Activated naive CD4-positive, alpha-beta T cell treated with anti-CD3 and anti-CD28 coated beads for 36 hours (primary cell): ENCODE results near the gene DDX53. TPM values are rescaled to one million over a fixed set of nuclear protein-coding genes. Genes with fewer than 3 reads are reported as not detected.
A peak's percentile ranks its signal among the peaks of the same experiment; 100 is the strongest.

Experiments used
- CTCF ChIA-PET: fragments of 350-600 bp; sonication (Branson Sonifier 250); formaldehyde crosslinking; loops from one replicate; lab custom pipeline; 2021; ENCODE audit warnings: antibody characterized with exemption; lab: Charles Lee
- DNase-seq: peaks from one replicate; pipeline ENCODE4 v3.0.0-alpha.2; 2020
- H3K27ac Mint-ChIP-seq: one replicate; pipeline ENCODE4 v1.8.0; 2021; ENCODE audit warnings: mild to moderate bottlenecking, mixed read lengths
- H3K27me3 Mint-ChIP-seq: one replicate; pipeline ENCODE4 v1.8.0; 2021; ENCODE audit warnings: low read depth, mixed read lengths
- H3K36me3 Mint-ChIP-seq: one replicate; pipeline ENCODE4 v1.8.0; 2021; ENCODE audit warnings: low read depth, mixed read lengths
- H3K4me1 Mint-ChIP-seq: one replicate; pipeline ENCODE4 v1.8.0; 2021; ENCODE audit warnings: low read depth, mixed read lengths
- H3K4me3 Mint-ChIP-seq: one replicate; pipeline ENCODE4 v1.8.0; 2021; ENCODE audit warnings: mild to moderate bottlenecking, moderate library complexity, mixed read lengths
- H3K9me3 Mint-ChIP-seq: one replicate; pipeline ENCODE4 v1.8.0; 2021; ENCODE audit warnings: mixed read lengths
- intact Hi-C: fragments of 100-400 bp; cut with micrococcal nuclease; formaldehyde crosslinking; loops from one replicate; pipeline ENCODE4 v1.15.1; 2023
- total RNA-seq, 2 experiments: library from RNA; stranded (reverse); gene quantifications; one replicate each; pipeline ENCODE4 v1.2.3, GENCODE V29; 2021

The DDX53 gene
- total RNA-seq, 2 experiments from 2014 or later: not detected

DNA sequence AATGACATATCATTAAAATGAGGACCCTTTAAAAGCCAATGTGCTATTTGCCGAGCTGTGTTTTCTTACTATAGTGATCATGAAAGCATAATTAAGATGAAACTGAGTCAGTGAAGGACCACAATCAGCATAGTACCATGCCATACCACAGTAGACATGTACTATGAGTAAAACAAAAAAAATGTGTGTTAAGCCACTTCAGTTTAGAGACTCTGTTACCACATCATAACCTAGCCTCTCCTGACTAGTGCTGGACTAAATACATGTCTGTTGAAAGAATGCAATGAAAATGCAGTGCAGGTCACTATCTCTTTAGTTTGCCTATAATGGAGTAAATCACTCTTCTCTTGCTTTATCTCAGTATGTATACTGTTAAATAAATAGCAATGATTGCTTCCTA, 12.3 kb upstream of the DDX53 start:
- H3K9me3 Mint-ChIP-seq: no peaks in the 10 kb centered on the region
- H3K27ac Mint-ChIP-seq: no peak overlapping the region
- H3K36me3 Mint-ChIP-seq: no peaks in the 10 kb centered on the region
- intact Hi-C loops: no loop called here
- CTCF ChIA-PET: no interaction called here
- H3K27me3 Mint-ChIP-seq: peaks cover 2% of the 10 kb centered on the region
- no peak for DNase-seq
- H3K4me1 Mint-ChIP-seq: no peaks in the 10 kb centered on the region
- H3K4me3 Mint-ChIP-seq: no peak overlapping the region

DNA sequence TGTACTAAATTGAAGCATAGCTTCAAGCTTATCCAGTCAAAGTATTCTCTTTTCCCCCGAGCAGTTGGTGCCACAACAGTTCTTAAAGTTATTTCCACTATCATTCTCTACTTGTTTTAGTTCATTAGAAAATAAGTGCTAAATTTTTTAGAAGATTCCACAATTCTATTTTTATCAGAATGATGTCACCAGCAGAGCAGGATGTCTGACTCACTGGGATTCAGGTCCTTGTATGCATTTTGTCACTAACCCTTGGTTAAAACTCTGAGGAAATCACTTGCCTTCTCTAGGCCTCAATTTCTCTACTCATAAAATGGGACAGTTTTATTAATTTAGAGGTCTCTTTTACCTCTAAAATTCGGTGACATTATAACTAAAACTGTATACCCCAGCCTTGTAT, 3.4 kb downstream of the DDX53 start:
- Mint-ChIP-seq H3K4me1 (no peaks in the 10 kb centered on the region), H3K36me3 (no peaks in the 10 kb centered on the region), H3K27ac (no peak overlapping the region), H3K27me3 (no peaks in the 10 kb centered on the region), H3K9me3 (no peaks in the 10 kb centered on the region), H3K4me3 (no peak overlapping the region)
- DNase-seq: no peak
- CTCF ChIA-PET: no interaction called here
- intact Hi-C loops: no loop called here

- H3K9me3 Mint-ChIP-seq: no peaks in the 10 kb centered on the region
- DNase-seq: no peak
- no peak overlapping the region for H3K4me3 Mint-ChIP-seq
- peaks cover 10% of the 10 kb centered on the region for H3K4me1 Mint-ChIP-seq
- intact Hi-C loops: loop anchor here (1.0 kb wide), 1 partner anchor 608 kb away; no protein-coding TSS in a partner anchor
- H3K27me3 Mint-ChIP-seq: no peaks in the 10 kb centered on the region
- no peak overlapping the region for H3K27ac Mint-ChIP-seq
- CTCF ChIA-PET: no interaction called here
- no peaks in the 10 kb centered on the region for H3K36me3 Mint-ChIP-seq
Observed at GRCh38 chrX:23008431-23009099, 8.8 kb downstream of the DDX53 start.

DNA sequence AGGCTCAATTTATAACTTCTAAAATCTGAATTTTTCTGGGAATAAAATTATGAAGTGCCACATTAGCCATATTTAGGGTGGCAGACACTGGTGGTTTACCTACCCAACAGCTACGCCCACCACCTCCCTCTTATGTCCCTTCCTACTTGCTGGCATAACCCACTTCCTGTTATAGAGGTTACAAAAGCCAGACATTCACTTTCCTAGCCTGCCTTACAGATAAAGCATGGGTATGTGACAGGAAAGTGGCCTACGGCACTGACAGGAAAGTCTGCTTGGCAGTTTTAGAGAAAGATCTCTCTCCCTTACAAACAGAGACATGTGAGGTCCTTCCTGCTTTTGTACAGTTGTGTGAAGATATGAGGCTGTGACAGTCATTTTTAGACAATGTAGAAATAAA, 12.4 kb downstream of the DDX53 start:
- Mint-ChIP-seq H3K27ac (no peak overlapping the region), H3K9me3 (no peaks in the 10 kb centered on the region), H3K4me1 (peaks cover 10% of the 10 kb centered on the region), H3K27me3 (no peaks in the 10 kb centered on the region), H3K4me3 (no peak overlapping the region), H3K36me3 (no peaks in the 10 kb centered on the region)
- intact Hi-C loops: loop anchor here (5.0 to 10.0 kb wide), 2 partner anchors 540 to 1177 kb away; partner anchors contain the start of gene MBTPS2
- peak; percentile 9 for DNase-seq
- CTCF ChIA-PET: no interaction called here

DNA sequence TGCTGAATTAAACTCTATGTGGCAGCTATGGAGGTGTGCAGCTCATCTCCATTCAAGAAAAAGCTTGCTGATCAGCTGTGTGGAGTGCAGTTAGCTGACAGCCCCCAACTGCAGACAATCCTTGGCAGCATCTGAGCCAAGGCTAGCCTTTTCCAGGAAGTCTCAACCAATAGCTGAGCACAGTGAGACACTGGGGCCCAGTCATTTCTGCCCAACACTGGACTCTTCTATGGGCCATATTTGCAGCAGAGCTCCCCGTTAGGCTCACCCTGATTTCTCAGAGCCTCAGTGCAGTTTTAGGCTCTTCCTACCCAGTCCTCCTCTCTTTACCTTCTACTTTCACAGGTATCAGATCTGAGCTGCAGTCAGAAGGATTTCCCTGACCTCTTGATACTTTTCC, 12.9 kb downstream of the DDX53 start:
- Mint-ChIP-seq H3K27ac (no peak overlapping the region), H3K9me3 (no peaks in the 10 kb centered on the region), H3K4me1 (peaks cover 10% of the 10 kb centered on the region), H3K4me3 (no peak overlapping the region), H3K36me3 (no peaks in the 10 kb centered on the region), H3K27me3 (no peaks in the 10 kb centered on the region)
- CTCF ChIA-PET: no interaction called here
- intact Hi-C loops: loop anchor here (5.0 to 10.0 kb wide), 2 partner anchors 540 to 1178 kb away; partner anchors contain the start of gene MBTPS2
- no peak for DNase-seq

- CTCF ChIA-PET: no interaction called here
- Mint-ChIP-seq H3K4me3 (no peak overlapping the region), H3K36me3 (no peaks in the 10 kb centered on the region), H3K9me3 (no peaks in the 10 kb centered on the region), H3K27ac (no peak overlapping the region), H3K27me3 (no peaks in the 10 kb centered on the region), H3K4me1 (peaks cover 10% of the 10 kb centered on the region)
- intact Hi-C loops: loop anchor here (5.0 to 10.0 kb wide), 2 partner anchors 539 to 1179 kb away; partner anchors contain the start of gene MBTPS2
- DNase-seq: no peak
Observed at GRCh38 chrX:23013366-23013765, 13.6 kb downstream of the DDX53 start.

- Mint-ChIP-seq H3K4me1 (no peaks in the 10 kb centered on the region), H3K36me3 (no peaks in the 10 kb centered on the region), H3K27me3 (no peaks in the 10 kb centered on the region), H3K27ac (no peak overlapping the region), H3K9me3 (no peaks in the 10 kb centered on the region), H3K4me3 (no peak overlapping the region)
- CTCF ChIA-PET: no interaction called here
- no peak for DNase-seq
- intact Hi-C loops: no loop called here
Observed at GRCh38 chrX:23031600-23031999, 31.8 kb downstream of the DDX53 start.

DNA sequence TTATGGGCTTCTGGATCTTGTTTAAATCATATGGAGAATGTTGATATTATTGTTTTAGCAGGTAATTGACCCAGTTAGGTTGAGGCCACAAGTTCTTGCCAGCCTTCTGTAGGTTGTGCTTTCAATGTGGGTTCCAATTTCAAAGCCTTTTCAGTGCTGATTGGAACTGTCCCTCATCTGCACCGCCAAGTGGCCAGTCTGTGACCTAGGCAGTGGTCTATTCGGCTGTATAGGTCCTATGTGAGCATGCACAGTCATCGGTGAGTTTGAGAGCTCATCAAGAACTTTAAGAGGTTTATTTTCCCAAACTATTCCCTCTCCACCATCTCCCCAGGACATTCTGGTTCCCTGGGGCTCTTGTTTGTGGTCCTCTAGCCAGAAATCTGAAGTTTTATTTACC, 35.7 kb downstream of the DDX53 start:
- intact Hi-C loops: no loop called here
- CTCF ChIA-PET: no interaction called here
- no peak overlapping the region for H3K27ac Mint-ChIP-seq
- no peaks in the 10 kb centered on the region for H3K36me3 Mint-ChIP-seq
- no peaks in the 10 kb centered on the region for H3K27me3 Mint-ChIP-seq
- no peak for DNase-seq
- no peak overlapping the region for H3K4me3 Mint-ChIP-seq
- H3K4me1 Mint-ChIP-seq: no peaks in the 10 kb centered on the region
- no peaks in the 10 kb centered on the region for H3K9me3 Mint-ChIP-seq

GRCh38 chrX:23046443-23046842, 46.7 kb downstream of the DDX53 start:
- Mint-ChIP-seq H3K36me3 (no peaks in the 10 kb centered on the region), H3K9me3 (no peaks in the 10 kb centered on the region), H3K27me3 (no peaks in the 10 kb centered on the region), H3K4me1 (no peaks in the 10 kb centered on the region), H3K4me3 (no peak overlapping the region), H3K27ac (no peak overlapping the region)
- intact Hi-C loops: no loop called here
- CTCF ChIA-PET: no interaction called here
- DNase-seq: no peak

DNA sequence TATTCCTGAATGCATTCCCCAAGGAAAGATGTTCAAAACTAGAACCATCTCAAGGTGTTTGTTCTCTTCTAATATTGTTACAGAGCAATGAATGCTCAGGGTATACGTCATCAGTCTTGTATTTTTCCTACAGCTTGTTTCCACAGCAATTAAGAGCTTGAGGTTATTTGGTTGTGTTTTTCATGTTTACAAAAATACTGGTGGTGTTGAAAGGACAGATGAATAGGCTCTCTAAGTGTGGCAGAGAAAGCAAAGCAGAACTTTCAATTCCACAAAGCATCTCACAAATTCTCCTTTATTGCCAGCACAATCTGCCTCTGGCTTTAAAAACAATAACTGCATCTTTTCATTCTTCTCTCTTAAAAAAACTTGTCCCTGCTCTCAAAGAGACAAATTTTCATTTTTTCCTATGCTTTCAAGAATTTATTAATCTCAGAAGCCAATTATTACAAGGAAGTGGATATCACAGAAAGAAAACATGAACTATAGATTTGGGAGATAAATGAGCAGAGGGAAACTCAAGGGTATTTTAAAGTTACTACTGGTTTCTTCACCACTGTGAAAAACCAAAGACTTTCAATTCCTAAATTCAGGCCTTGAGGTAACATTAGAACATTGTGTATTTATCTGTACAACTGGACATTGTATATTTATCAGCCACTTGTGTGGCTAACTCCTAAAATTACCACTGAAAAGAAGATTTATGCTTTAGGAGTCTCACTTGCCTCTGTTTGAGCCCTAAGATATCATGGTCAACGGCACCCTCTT, 49.2 kb downstream of the DDX53 start:
- CTCF ChIA-PET: no interaction called here
- no peaks in the 10 kb centered on the region for H3K36me3 Mint-ChIP-seq
- H3K9me3 Mint-ChIP-seq: no peaks in the 10 kb centered on the region
- no peak overlapping the region for H3K27ac Mint-ChIP-seq
- no peak for DNase-seq
- no peaks in the 10 kb centered on the region for H3K27me3 Mint-ChIP-seq
- H3K4me3 Mint-ChIP-seq: no peak overlapping the region
- no peaks in the 10 kb centered on the region for H3K4me1 Mint-ChIP-seq
- intact Hi-C loops: no loop called here

GRCh38 chrX:23052324-23052723, 52.6 kb downstream of the DDX53 start:
- no peak for DNase-seq
- H3K4me1 Mint-ChIP-seq: no peaks in the 10 kb centered on the region
- H3K36me3 Mint-ChIP-seq: no peaks in the 10 kb centered on the region
- H3K27ac Mint-ChIP-seq: no peak overlapping the region
- intact Hi-C loops: no loop called here
- CTCF ChIA-PET: no interaction called here
- H3K27me3 Mint-ChIP-seq: no peaks in the 10 kb centered on the region
- no peak overlapping the region for H3K4me3 Mint-ChIP-seq
- H3K9me3 Mint-ChIP-seq: no peaks in the 10 kb centered on the region
